ENCODE results near the gene ZBTB45. TPM values are rescaled to one million over a fixed set of nuclear protein-coding genes. Genes with fewer than 3 reads are reported as not detected.

ZBTB45 gene
- 10 to 100 TPM in 1 of 4 donors, 1 to 10 TPM in 2, under 1 TPM in 1; 0.88 to 17.8 (median 3.8) TPM for total RNA-seq

DNA sequence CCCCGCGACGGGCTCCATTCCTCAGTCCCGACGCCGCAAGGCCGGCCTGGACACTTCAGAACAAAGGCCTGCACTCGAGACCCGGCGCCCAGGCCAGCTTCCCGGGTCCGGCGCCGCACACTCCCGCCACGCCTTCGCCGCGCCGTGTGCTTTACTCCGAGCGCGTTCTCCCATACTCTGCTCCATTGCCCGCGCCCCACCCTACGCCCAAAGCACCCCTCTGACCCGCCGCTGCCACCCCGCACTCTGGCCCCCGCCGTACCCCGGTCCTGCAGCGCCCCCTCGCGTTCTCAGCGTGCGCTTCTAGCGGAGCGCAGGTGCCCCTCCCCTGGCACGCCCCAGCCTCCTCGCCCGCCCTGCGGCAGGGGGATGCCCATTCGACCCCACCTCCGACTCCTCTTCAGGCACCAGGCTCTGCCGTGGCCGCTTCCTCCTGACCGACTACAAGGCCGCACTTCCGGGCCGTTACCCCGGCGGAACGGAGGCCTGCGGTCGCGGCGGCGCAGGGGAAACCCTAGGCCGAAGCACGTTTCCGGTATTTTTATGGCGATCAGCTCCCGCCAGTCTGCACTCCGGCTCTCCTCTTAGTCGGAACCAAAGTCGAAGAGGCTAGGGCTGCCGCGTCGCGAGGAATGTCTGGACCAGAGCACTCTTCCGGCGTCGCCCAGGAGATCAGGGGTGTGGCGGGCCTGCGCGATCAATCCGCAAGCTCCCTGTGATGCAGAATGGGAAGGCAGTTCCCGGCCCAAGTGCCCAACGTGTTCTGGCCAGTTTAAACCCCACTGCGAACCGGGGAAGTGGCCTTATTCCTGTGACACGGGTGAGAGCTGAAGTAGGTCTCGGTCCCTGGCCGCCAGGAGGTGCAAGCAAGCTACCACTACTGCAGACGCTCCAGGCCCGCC, at the start of gene ZBTB45:
Gene ZBTB45 (minus strand): TSS at position 456 of the 902 bp plus-strand sequence. CDS start 2,137 bp downstream, outside the sequence.
- intact Hi-C loops (cut with DNase I; ENCODE audit: low total_unique reads), result no loop called here
- Histone ChIP-seq H3K9me3 (no peaks in the 10 kb centered on the region), H3K27me3 (no peaks in the 10 kb centered on the region), H3K27ac (peak within 1 kb of the TSS; percentile 89 to 96), H3K4me1 (peaks cover 0 to 12% of the 10 kb centered on the region in 2 donors), H3K4me3 (peak within 1 kb of the TSS; percentile 88 to 89), H3K36me3 (no peaks in the 10 kb centered on the region)
- peak; percentile 93 to 94 for DNase-seq
- TF ChIP-seq POLR2A (IDR thresholded peaks at IDR 0.05) (peak; percentile 25 to 67), CTCF (IDR thresholded peaks at IDR 0.05) (peak; percentile 57 to 90 (median 75))

DNA sequence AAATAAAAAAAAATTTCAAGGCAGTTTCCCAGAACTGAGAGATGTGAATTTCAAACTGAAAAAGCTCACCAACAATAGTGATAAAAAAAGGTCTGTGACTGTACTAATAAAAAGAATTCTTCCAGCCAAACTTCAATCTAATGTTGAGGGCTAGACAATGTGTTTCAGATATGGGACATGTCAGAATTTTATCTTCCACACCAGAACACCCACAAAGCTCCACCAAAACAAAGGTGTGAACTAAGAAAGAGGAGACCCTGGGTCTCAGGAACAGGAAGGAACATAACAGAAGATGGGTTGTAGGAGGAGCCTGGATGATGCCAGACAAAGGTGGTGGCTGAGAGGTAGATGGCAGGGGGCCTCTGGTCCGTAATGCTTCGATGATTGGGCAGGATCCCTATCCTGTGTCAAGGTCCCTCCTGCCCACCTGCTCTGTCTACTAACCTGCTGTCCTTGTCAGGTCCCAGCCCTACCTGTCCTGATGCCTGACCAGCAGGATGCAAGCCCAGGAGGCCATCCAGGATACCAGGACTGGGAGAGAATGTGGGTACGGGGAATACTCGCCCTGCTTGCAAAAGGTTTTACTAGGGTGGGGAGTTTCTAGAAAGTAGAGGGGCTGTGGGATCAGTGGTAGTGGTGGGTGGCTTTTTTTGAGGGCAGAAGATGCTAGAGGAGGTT, 49.0 kb upstream of the ZBTB45 start:
- no peak for TF ChIP-seq POLR2A (IDR thresholded peaks at IDR 0.05)
- TF ChIP-seq CTCF (IDR thresholded peaks at IDR 0.05), result no peak
- intact Hi-C loops (cut with DNase I; ENCODE audit: low total_unique reads), result no loop called here
- no peaks in the 10 kb centered on the region for H3K27me3 ChIP-seq
- H3K4me1 ChIP-seq, result no peaks in the 10 kb centered on the region
- no peaks in the 10 kb centered on the region for H3K36me3 ChIP-seq
- H3K9me3 ChIP-seq, result no peaks in the 10 kb centered on the region
- H3K4me3 ChIP-seq, result no peak overlapping the region
- no peak overlapping the region for H3K27ac ChIP-seq
- peak; percentile 7 to 11 for DNase-seq

DNA sequence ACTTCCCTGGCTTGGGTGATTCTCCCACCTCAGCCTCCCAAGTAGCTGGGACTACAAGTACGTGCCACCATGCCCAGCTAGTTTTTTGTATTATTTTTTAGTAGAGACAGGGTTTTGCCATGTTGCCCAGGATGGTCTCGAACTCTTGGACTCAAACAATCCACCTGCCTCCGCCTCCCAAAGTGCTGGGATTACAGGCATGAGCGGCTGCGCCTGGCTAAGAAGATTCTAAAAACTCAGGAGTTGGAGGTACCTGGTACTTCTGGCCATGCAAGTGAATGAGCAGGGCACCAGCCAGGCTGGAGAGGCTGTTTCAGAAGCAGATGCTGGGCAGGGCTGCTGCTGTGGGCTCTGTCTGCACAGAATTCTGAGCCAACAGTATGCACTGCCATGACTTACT, 47.4 kb upstream of the ZBTB45 start:
- Histone ChIP-seq H3K9me3 (no peaks in the 10 kb centered on the region), H3K4me3 (no peak overlapping the region), H3K27me3 (no peaks in the 10 kb centered on the region), H3K27ac (no peak overlapping the region), H3K36me3 (no peaks in the 10 kb centered on the region), H3K4me1 (peaks cover 0 to 16% of the 10 kb centered on the region in 2 donors)
- no peak for TF ChIP-seq POLR2A (IDR thresholded peaks at IDR 0.05)
- intact Hi-C loops (cut with DNase I; ENCODE audit: low total_unique reads), result no loop called here
- peak in 1 of 2 donors; percentile 3 for DNase-seq

DNA sequence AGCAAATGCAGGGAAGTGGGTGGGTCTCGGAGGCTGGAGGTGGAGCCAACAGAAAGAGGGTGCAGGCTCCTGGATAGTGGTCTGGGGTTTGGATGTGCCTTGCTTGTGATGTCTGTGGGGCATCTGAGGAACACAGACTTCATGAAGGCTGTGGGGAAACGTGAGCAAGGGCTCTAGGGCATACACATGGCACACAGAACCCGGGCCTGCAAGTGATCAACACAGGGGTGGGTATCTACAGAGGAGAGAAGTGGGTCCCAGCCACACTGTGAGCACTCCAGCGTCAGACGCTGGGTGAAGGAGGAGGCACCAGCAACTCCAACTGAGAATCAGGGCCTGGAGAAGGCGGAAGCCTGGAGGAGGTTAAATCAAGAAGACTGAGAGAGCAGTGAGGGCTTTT, 44.2 kb upstream of the ZBTB45 start:
- Histone ChIP-seq H3K27me3 (no peaks in the 10 kb centered on the region), H3K4me3 (no peak overlapping the region), H3K36me3 (no peaks in the 10 kb centered on the region), H3K9me3 (no peaks in the 10 kb centered on the region), H3K4me1 (peaks cover 0 to 18% of the 10 kb centered on the region in 2 donors), H3K27ac (no peak overlapping the region)
- peak in 1 of 2 donors; percentile 11 for DNase-seq
- TF ChIP-seq POLR2A (IDR thresholded peaks at IDR 0.05) (no peak), CTCF (IDR thresholded peaks at IDR 0.05) (no peak)
- intact Hi-C loops (cut with DNase I; ENCODE audit: low total_unique reads), result no loop called here

DNA sequence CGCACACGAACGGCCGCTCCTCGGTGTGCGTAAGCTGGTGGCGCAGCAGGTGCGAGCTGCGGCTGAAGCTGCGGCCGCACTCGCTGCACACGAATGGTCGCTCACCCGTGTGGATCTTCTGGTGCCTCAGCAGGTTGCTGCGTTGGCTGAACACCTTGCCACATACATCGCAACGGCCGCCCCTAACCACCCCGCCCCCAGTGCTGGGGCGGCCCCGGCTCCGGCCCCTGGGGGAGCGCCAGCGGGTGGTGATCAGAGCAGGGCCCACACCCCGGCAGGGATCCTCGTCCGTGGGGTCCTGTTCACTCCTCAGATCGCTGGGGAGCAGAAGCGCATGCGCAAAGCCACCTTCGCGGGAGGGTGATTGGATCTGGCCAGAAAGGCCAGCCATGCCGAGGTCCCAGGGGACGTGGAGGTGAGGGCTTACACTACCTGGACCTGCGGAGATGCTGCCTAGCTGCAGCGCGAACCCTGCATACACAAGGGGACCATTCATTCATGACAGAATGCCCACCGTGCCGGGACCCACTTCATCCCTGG, 43.5 kb upstream of the ZBTB45 start:
- DNase-seq, result peak in 1 of 2 donors; percentile 41
- no peaks in the 10 kb centered on the region for H3K36me3 ChIP-seq
- H3K9me3 ChIP-seq, result no peaks in the 10 kb centered on the region
- TF ChIP-seq POLR2A (IDR thresholded peaks at IDR 0.05), result no peak
- intact Hi-C loops (cut with DNase I; ENCODE audit: low total_unique reads), result no loop called here
- H3K4me1 ChIP-seq, result peaks cover 0 to 18% of the 10 kb centered on the region in 2 donors
- H3K4me3 ChIP-seq, result peak overlapping the region; percentile 18 to 41
- no peak overlapping the region for H3K27ac ChIP-seq
- H3K27me3 ChIP-seq, result no peaks in the 10 kb centered on the region

All from uterus (tissue), 4 donors.